ENCODE data around the gene CRABP1. TPM values are rescaled to one million over a fixed set of nuclear protein-coding genes. Genes with fewer than 3 reads are reported as not detected.

Gene CRABP1
- total RNA-seq, 4 donors from 2014 or later = not detected

DNA sequence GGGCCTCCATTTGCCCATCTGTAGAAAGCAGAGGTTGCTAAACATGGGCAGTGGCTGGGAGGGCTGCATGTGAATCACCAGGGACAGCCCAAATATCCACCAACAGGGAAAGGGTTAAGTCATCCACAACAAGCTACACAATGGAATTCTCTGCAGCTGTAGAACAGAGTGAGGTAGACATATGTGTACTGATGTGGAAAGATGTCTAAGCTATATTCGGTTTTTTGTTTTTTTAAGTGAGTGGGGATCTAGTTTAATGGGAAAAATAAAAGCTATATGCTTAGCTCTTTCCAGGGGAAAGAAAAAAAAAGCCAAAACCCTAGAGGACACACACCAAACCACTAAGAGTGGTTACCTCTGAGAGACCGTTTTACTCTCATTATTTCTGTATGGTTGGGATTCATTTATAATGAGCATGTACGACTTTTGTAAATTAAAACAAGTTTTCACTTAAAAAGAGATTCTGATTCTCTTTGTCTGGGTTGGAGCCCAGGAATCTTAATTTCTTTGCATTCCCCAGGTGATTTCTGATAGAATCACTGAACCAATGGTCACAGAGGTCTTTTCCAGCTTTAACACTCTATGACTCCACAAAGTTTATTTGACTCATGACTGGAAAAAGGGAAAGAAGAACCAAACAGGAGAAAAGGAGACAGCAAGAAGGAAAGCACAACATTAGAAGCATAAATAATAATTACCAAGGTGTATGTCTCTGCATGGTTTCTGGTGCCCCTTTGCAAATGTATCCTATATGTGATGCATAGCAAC lies 19.1 kb downstream of the CRABP1 start:
- no peak for TF ChIP-seq POLR2A (IDR thresholded peaks at IDR 0.05; ENCODE audit: low read depth)
- no peak for TF ChIP-seq POLR2AphosphoS5 (IDR thresholded peaks at IDR 0.05)
- TF ChIP-seq EP300 (IDR thresholded peaks at IDR 0.05) = no peak
- no peak for TF ChIP-seq CTCF (IDR thresholded peaks at IDR 0.05)
- no peak for DNase-seq (ENCODE audit: extremely low spot score)
- no peaks in the 10 kb centered on the region for H3K36me3 ChIP-seq

DNA sequence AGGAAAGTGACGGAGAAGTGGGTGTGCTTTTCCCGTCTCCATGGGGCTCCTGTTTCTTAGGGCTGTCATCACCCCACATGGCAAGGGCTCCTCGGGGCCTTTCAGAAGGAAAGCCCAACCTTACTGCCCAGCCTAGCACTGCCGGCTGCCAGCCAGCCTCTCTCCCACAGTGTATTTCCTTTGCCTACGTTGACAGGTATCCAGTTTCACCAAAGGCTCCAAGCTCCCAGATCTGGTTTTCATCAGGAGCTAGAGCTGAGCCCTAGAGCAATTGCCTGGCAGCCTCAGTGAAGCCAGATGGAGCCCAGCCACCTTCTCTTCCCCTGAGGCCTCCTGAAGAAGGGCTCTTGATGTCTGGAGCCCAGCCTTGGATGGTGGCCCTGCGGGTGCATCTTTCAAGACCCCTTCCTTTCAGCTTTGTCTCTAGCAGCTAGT lies 20.2 kb downstream of the CRABP1 start:
- H3K4me1 ChIP-seq = peaks cover 0 to 3% (median 0%) of the 10 kb centered on the region in 4 donors
- no peak for DNase-seq (ENCODE audit: extremely low spot score)
- intact Hi-C loops (cut with DNase I) = no loop called here
- H3K4me3 ChIP-seq = no peak overlapping the region
- peaks cover 0 to 16% (median 0%) of the 10 kb centered on the region in 4 donors for H3K27me3 ChIP-seq
- no peaks in the 10 kb centered on the region for H3K9me3 ChIP-seq
- 58% methylated on average over 6 of the region's 6 CpGs for WGBS
- no peak overlapping the region for H3K27ac ChIP-seq (replicated peaks in 1 of 4)
- no peaks in the 10 kb centered on the region for H3K36me3 ChIP-seq
- TF ChIP-seq CTCF (IDR thresholded peaks at IDR 0.05) (no peak), POLR2A (IDR thresholded peaks at IDR 0.05; ENCODE audit: low read depth) (no peak), EP300 (IDR thresholded peaks at IDR 0.05) (no peak), POLR2AphosphoS5 (IDR thresholded peaks at IDR 0.05) (no peak)

More for the DNA sequence above, 19.1 kb downstream of the CRABP1 start:
- peaks cover 0 to 3% (median 0%) of the 10 kb centered on the region in 4 donors for H3K4me1 ChIP-seq
- no peak overlapping the region for H3K4me3 ChIP-seq
- H3K9me3 ChIP-seq = no peaks in the 10 kb centered on the region
- H3K27me3 ChIP-seq = peaks cover 0 to 25% (median 0%) of the 10 kb centered on the region in 4 donors
- intact Hi-C loops (cut with DNase I) = loop anchor here (10.0 kb wide), 1 partner anchor 56 kb away; no protein-coding TSS in a partner anchor
- 63% methylated on average over 3 of the region's 3 CpGs for WGBS
- no peak overlapping the region for H3K27ac ChIP-seq (replicated peaks in 1 of 4)

DNA sequence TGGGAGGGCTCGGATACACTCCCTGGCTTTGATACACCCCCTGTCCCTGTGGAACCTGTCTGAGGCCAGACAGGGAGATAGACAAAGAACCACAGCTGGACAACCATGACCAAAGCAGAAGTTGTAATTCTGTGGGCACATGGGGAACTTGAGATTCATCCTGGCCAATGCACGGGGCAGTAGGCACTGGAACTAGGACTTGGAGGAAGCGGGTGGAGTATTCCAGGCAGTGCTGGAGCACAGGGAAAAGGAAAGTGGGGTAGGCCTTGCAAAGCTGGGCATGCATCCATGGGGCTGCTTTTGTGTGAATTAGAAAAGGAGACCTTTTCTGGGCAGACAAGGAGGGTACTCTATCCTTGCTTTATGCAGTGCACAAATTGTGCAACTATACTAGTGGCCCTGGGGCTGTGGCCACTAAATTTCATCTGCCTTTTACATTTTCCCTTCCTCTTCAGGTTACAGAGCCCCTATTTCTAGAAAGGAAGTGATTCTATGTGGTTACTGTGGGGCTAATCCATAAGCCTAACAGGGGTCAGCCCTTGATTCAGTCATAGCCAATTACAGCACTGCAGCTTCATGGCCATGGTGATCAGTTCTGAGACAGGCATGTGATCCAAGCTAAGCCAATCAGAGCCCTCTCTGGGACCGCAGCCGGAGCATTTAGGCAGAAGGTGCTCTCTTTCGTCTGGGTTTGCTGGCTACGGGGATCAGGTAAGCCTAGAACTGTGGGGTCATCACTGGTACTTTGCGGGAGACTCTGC lies 21.0 kb downstream of the CRABP1 start:
- H3K4me3 ChIP-seq = no peak overlapping the region
- peaks cover 0 to 3% (median 0%) of the 10 kb centered on the region in 4 donors for H3K4me1 ChIP-seq
- no peaks in the 10 kb centered on the region for H3K9me3 ChIP-seq
- WGBS = 78% methylated on average over 8 of the region's 8 CpGs
- no peak overlapping the region for H3K27ac ChIP-seq (replicated peaks in 1 of 4)
- peaks cover 0 to 19% (median 0%) of the 10 kb centered on the region in 4 donors for H3K27me3 ChIP-seq
- TF ChIP-seq EP300 (IDR thresholded peaks at IDR 0.05) (no peak), CTCF (IDR thresholded peaks at IDR 0.05) (no peak), POLR2AphosphoS5 (IDR thresholded peaks at IDR 0.05) (no peak), POLR2A (IDR thresholded peaks at IDR 0.05; ENCODE audit: low read depth) (no peak)
- intact Hi-C loops (cut with DNase I) = no loop called here
- H3K36me3 ChIP-seq = no peaks in the 10 kb centered on the region
- no peak for DNase-seq (ENCODE audit: extremely low spot score)

DNA sequence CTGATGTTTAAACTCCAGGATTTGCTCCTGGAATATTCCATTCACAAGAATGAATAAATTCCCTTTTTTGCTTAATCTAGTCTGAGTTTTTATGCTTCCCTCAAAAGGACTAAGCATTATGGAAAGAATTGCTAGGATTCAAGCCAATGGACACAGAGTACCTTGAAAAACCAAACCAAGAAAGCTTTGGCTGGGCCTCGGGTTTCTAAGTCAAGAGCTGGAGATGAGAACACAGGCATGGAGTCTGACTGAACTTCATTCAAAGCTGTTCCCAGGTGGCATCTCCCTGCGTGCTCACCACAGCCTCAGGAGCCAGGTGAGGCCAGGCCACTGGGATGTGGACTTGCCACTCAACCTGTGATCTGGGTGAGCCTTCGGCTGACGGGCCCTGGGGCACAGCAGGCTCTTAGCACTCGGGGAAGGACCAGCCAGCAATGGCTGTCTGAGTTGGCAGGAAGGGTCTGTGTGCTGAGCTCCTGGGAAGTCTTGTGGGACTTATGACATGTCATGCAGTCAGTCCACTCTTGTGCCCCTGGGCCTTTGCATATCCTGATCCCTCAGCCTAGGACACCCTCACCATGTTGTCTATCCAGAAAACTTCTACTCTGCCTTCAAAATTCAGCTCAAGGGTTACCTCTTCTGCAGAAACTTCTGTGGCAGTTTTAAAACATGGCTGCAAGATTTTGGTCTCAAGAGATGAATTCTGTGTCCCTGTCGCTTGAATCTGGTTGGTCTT lies 21.8 kb downstream of the CRABP1 start:
- no peak for DNase-seq (ENCODE audit: extremely low spot score)
- 91% methylated on average over 6 of the region's 6 CpGs for WGBS
- no peak overlapping the region for H3K4me3 ChIP-seq
- H3K36me3 ChIP-seq = no peaks in the 10 kb centered on the region
- no peaks in the 10 kb centered on the region for H3K9me3 ChIP-seq
- H3K4me1 ChIP-seq = peaks cover 0 to 3% (median 0%) of the 10 kb centered on the region in 4 donors
- TF ChIP-seq CTCF (IDR thresholded peaks at IDR 0.05) (no peak), POLR2A (IDR thresholded peaks at IDR 0.05; ENCODE audit: low read depth) (no peak), POLR2AphosphoS5 (IDR thresholded peaks at IDR 0.05) (no peak), EP300 (IDR thresholded peaks at IDR 0.05) (no peak)
- H3K27ac ChIP-seq (replicated peaks in 1 of 4) = no peak overlapping the region
- intact Hi-C loops (cut with DNase I) = no loop called here
- H3K27me3 ChIP-seq = peaks cover 0 to 18% (median 0%) of the 10 kb centered on the region in 4 donors
